Measurements from ENCODE around the gene TADA3.

DNA sequence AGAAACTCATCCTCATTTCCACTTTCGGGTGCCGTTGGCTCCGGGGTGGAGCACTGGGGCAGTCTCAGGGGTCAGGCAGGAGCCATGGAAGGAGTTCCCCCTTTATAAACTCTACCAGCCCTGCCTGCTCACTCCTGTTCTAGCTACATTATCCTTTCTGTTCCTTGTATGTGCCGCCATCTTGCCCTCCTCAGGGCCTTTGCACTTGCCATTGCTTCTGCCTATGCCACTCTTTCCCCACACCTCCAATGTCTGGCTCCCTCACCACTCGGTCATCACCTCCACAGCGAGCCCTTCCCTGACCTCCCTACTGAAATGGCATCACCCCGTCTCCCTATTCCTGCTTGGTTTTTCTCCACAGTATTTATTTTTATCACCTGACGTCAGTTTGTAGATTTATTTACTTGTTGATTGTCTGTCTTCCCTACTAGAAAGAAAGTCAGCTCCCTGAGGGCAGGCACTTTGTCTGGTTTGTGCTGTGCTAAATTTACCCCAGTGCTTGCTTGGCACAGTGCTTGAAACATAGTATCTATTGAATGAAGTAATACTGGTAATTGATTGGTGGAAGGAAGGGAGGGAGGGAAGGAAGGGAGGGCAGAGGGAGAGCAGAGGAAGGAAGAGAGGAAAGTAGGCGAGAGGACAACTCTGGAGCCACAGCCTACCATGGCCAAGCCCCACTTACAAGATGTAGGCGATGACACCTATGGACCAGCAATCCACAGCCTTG is 31.3 kb downstream of the TADA3 start:
- TF ChIP-seq, protein P1, sequence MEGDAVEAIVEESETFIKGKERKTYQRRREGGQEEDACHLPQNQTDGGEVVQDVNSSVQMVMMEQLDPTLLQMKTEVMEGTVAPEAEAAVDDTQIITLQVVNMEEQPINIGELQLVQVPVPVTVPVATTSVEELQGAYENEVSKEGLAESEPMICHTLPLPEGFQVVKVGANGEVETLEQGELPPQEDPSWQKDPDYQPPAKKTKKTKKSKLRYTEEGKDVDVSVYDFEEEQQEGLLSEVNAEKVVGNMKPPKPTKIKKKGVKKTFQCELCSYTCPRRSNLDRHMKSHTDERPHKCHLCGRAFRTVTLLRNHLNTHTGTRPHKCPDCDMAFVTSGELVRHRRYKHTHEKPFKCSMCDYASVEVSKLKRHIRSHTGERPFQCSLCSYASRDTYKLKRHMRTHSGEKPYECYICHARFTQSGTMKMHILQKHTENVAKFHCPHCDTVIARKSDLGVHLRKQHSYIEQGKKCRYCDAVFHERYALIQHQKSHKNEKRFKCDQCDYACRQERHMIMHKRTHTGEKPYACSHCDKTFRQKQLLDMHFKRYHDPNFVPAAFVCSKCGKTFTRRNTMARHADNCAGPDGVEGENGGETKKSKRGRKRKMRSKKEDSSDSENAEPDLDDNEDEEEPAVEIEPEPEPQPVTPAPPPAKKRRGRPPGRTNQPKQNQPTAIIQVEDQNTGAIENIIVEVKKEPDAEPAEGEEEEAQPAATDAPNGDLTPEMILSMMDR (IDR thresholded peaks at IDR 0.05; ENCODE audit: insufficient read depth, low read length), result no peak
- TF ChIP-seq POLR2AphosphoS5 (IDR thresholded peaks at IDR 0.05; ENCODE audit: low read depth), result no peak; the same call in 1 of the 2 replicates
